Measurements from ENCODE around the gene KRTAP3-2.

GRCh38 chr17:40960144-40960543 lies 39.6 kb downstream of the KRTAP3-2 start:
- no peak for TF ChIP-seq CTCF (IDR thresholded peaks at IDR 0.05 in 4 of 5, conservative IDR thresholded peaks at IDR 0.05 in 1 of 5)
- TF ChIP-seq POLR2A (IDR thresholded peaks at IDR 0.05) = no peak
